HG02623 (cell line): ENCODE measurements around the gene PML.

Source experiments
- ATAC-seq: cut with Tn5 transposase; IDR thresholded peaks from one replicate; pipeline ENCODE4 v1.9.1; 2021; ENCODE audit warnings: moderate library complexity; ENCODE audit not compliant: unreplicated experiment

PML gene

GRCh38 chr15:73984208-73984979, 10.1 kb upstream of the PML start:
- no peak for ATAC-seq

- no peak for ATAC-seq
Observed at GRCh38 chr15:73985101-73985873, 9.2 kb upstream of the PML start.

GRCh38 chr15:73986055-73986775, 8.3 kb upstream of the PML start:
- no peak for ATAC-seq

GRCh38 chr15:73986776-73987056, 7.8 kb upstream of the PML start:
- ATAC-seq = no peak

- ATAC-seq = no peak
Observed at GRCh38 chr15:73987250-73987649, 7.3 kb upstream of the PML start.

GRCh38 chr15:73987681-73988444, 6.7 kb upstream of the PML start:
- no peak for ATAC-seq

- ATAC-seq = no peak
Observed at GRCh38 chr15:73988445-73988969, 6.0 kb upstream of the PML start.

GRCh38 chr15:73989001-73989798, 5.3 kb upstream of the PML start:
- no peak for ATAC-seq

- no peak for ATAC-seq
Observed at GRCh38 chr15:73990250-73991005, 4.1 kb upstream of the PML start.

GRCh38 chr15:73991260-73991659, 3.3 kb upstream of the PML start:
- no peak for ATAC-seq

GRCh38 chr15:73991726-73992593, 2.6 kb upstream of the PML start, which contains the start of gene STOML1:
TSS of gene STOML1 (minus strand) at chr15:73992295. CDS start at chr15:73992223, 72 bp downstream.
- ATAC-seq = peak; percentile 51

- no peak for ATAC-seq
Observed at GRCh38 chr15:73992594-73992898, 2.0 kb upstream of the PML start.

GRCh38 chr15:73993211-73993994, 1.1 kb upstream of the PML start:
- no peak for ATAC-seq

GRCh38 chr15:73994912-73995622, 551 bp downstream of the PML start:
- ATAC-seq = no peak

- no peak for ATAC-seq
Observed at GRCh38 chr15:73996267-73996666, 1.8 kb downstream of the PML start.

- ATAC-seq = no peak
Observed at GRCh38 chr15:73996939-73997338, 2.4 kb downstream of the PML start.

- no peak for ATAC-seq
Observed at GRCh38 chr15:73997986-73998385, 3.5 kb downstream of the PML start.
